B cell (primary cell): ENCODE data around the gene FNDC7.

Experiments used
- CTCF ChIP-seq: fragments of 200-600 bp; IDR thresholded peaks from one replicate; pipeline ENCODE4 v1.8.0; 2022; ENCODE audit warnings: antibody characterized with exemption, mild to moderate bottlenecking
- EZH2 ChIP-seq: IDR thresholded peaks from 2 replicates; pipeline ENCODE4 v1.6.1; 2012; ENCODE audit warnings: borderline replicate concordance, low read depth, mild to moderate bottlenecking, moderate library complexity, low read length; ENCODE audit not compliant: insufficient read depth, poor library complexity, severe bottlenecking

GRCh38 chr1:108664481-108664880 is 48.2 kb upstream of the FNDC7 start:
- TF ChIP-seq CTCF: no peak
- TF ChIP-seq EZH2: no peak
